GM19397 (cell line): ENCODE results near the gene COA8.
A peak's percentile ranks its signal among the peaks of the same experiment; 100 is the strongest.

Source experiments
- ATAC-seq: cut with Tn5 transposase; IDR thresholded peaks from one replicate; pipeline ENCODE4 v1.9.1; 2021; ENCODE audit warnings: mild to moderate bottlenecking, moderate library complexity; ENCODE audit not compliant: unreplicated experiment

Gene COA8

GRCh38 chr14:103547941-103548462, 14.8 kb upstream of the COA8 start:
- ATAC-seq = no peak

DNA sequence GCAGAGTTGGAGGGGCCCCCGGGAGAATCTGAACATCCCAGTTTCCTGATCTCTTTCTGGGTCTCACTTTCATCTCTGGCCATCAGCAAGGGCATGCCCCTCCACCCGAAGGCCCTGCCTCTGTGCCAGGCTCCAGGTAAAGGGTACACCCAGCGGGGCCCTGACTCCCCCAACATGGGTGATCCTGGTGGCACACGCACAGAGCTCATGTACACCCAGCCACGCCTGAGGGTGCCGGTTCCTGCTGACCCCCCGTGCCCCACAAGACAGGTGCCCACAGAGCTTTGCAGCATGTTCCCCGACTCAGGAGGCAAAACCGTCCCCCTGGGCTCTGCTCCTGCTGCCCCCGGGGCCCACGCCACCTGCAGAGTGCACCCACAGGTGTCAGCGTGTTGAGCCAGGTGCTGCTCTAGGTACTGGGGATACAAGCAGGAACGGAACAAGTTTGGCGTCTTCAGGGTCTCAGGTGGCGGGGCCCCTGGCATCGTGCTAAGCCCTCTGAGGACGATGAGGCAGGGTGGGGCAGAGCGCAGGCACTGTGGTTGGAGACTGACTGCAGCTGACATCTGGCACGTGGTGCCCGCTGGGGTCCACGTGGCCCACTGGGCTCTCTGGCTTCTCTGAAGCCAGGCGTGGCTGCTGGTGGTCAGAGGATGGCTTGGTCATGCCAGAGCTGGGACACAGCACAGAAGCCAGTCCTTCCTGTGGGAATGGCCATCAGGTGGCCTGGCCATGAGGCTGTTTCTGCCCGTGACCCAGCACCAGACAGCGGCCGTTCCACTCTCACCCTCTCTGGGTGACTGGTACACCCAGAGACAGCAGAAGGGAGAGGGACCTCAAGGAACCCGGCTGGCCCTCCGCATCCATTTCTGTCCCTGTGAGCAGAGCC, 14.1 kb upstream of the COA8 start:
- ATAC-seq = no peak

GRCh38 chr14:103549361-103550311, 13.1 kb upstream of the COA8 start:
- ATAC-seq = no peak

GRCh38 chr14:103550451-103551337, 12.1 kb upstream of the COA8 start:
- no peak for ATAC-seq

- no peak for ATAC-seq
Measured at GRCh38 chr14:103551338-103551762, 11.4 kb upstream of the COA8 start.

DNA sequence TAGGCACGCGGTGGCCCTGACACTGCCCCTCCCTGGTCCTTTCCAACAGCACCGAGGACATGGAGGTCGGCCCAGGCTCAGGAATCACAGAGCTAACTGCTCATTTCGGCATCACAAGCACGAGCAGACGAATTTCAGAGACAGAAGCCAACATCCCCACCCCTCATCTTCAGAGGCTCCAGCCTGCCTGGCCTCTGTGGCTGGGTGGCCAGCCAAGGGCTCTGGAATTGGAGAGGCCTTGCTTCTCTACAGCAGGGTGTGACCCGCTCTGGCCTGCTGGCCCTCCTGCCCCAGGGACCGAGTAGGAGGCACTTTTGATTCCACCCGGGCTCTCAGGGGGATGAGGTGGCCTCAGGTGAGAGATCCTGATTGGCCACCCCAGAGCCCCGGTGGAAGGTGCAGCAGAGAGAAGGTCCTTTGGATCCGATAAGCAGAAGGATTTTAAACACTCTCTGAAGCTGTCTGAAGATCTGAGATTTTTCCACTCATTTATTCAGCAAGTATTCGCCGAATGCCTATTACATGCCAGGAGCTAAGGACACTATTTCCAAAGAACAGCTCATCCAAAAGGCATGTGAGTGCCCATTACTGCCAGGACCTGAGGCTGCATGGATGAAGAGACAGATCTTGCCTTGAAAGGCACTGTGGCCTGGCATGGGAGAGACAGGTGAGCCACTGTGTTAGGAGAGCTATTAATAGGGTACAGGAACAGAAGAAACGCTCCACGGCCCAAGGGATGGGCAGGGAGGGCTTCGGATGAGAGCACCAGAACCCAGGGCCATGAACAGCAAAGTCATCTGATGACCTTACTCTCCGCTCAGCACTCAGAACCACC, 10.5 kb upstream of the COA8 start:
- no peak for ATAC-seq

- no peak for ATAC-seq
Measured at GRCh38 chr14:103552846-103553210, 9.9 kb upstream of the COA8 start.

- ATAC-seq = no peak
Measured at GRCh38 chr14:103555559-103556337, 7.0 kb upstream of the COA8 start.

GRCh38 chr14:103556946-103557758, 5.6 kb upstream of the COA8 start:
- ATAC-seq = no peak

- ATAC-seq = no peak
Measured at GRCh38 chr14:103558071-103558882, 4.5 kb upstream of the COA8 start.

DNA sequence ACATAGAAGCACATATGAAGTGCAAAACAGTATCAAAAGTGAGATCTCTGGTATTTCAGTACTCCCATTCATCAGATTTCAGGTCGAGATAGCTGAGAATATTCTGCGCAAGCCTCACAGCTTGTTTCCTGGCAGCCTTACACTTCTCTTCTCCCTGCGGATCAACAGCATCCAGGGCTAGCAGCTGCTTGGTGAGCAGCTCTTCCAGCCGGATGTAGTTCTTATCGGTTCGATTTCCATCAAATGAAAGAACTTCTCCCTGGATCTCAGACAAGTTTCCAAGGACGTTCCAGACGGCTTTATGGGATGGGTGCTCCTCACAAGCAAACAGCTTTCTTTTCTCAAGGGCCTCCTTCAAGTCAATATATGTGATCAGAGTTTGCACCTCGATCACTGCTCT, 3.0 kb upstream of the COA8 start:
- no peak for ATAC-seq

DNA sequence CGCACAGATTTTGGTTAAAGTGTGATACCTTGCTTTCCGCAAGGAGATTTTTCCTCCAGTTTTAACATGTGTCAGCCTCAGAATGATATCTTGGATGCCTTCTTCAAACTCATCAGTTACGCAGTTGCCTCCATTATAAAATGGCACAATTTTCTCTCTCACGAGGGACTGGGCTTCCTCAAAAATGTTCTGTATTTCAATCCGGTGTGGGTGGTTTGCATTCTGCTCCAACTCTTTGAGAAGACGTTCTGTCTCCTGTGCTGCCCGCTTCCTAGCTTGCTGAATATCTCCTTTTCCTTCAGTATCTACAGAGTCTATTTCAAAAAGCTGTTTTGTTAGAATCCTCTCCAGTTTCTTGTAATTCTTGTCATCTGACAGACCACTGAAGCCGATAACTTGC, 2.1 kb upstream of the COA8 start:
- ATAC-seq = no peak

- peak; percentile 13 for ATAC-seq
Measured at GRCh38 chr14:103561381-103562178, 1.2 kb upstream of the COA8 start.

- peak; percentile 26 for ATAC-seq
Measured at GRCh38 chr14:103562179-103562428, 656 bp upstream of the COA8 start.

GRCh38 chr14:103563226-103563620, 463 bp downstream of the COA8 start:
- no peak for ATAC-seq

GRCh38 chr14:103563844-103564505, 1.2 kb downstream of the COA8 start:
- no peak for ATAC-seq
